ENCODE data around the gene SAPCD2.
A peak's percentile ranks its signal among the peaks of the same experiment; 100 is the strongest.

Gene SAPCD2

GRCh38 chr9:137021979-137022661 lies 48.2 kb downstream of the SAPCD2 start:
- DNase-seq, result peak; percentile 79
- no peaks in the 10 kb centered on the region for H3K9me3 Mint-ChIP-seq
- H3K4me1 Mint-ChIP-seq (ENCODE audit: low read depth), result peaks cover 7% of the 10 kb centered on the region
- H3K27me3 Mint-ChIP-seq, result no peaks in the 10 kb centered on the region
- H3K36me3 Mint-ChIP-seq (ENCODE audit: low read depth), result peaks cover under 1% of the 10 kb centered on the region
- H3K4me3 Mint-ChIP-seq, result no peak overlapping the region
- peak overlapping the region; percentile 41 for H3K27ac Mint-ChIP-seq

- H3K27ac Mint-ChIP-seq, result no peak overlapping the region
- no peaks in the 10 kb centered on the region for H3K27me3 Mint-ChIP-seq
- H3K36me3 Mint-ChIP-seq (ENCODE audit: low read depth), result peaks cover 4% of the 10 kb centered on the region
- H3K4me1 Mint-ChIP-seq (ENCODE audit: low read depth), result peaks cover 3% of the 10 kb centered on the region
- no peak overlapping the region for H3K4me3 Mint-ChIP-seq
- no peak for DNase-seq
- no peaks in the 10 kb centered on the region for H3K9me3 Mint-ChIP-seq
These were observed 48.8 kb downstream of the SAPCD2 start for GRCh38 chr9:137021568-137021978.

- Mint-ChIP-seq H3K27ac (no peak overlapping the region), H3K36me3 (ENCODE audit: low read depth) (peaks cover 4% of the 10 kb centered on the region), H3K27me3 (no peaks in the 10 kb centered on the region), H3K4me1 (ENCODE audit: low read depth) (no peaks in the 10 kb centered on the region), H3K4me3 (no peak overlapping the region), H3K9me3 (no peaks in the 10 kb centered on the region)
- no peak for DNase-seq
These were observed 49.4 kb downstream of the SAPCD2 start for GRCh38 chr9:137020771-137021567.

GRCh38 chr9:137019891-137020683 lies 50.3 kb downstream of the SAPCD2 start:
- peaks cover 6% of the 10 kb centered on the region for H3K36me3 Mint-ChIP-seq (ENCODE audit: low read depth)
- no peaks in the 10 kb centered on the region for H3K4me1 Mint-ChIP-seq (ENCODE audit: low read depth)
- no peak overlapping the region for H3K27ac Mint-ChIP-seq
- no peaks in the 10 kb centered on the region for H3K27me3 Mint-ChIP-seq
- DNase-seq, result no peak
- no peak overlapping the region for H3K4me3 Mint-ChIP-seq
- no peaks in the 10 kb centered on the region for H3K9me3 Mint-ChIP-seq

GRCh38 chr9:137018761-137019559 lies 51.4 kb downstream of the SAPCD2 start:
- Mint-ChIP-seq H3K4me3 (no peak overlapping the region), H3K4me1 (ENCODE audit: low read depth) (no peaks in the 10 kb centered on the region), H3K9me3 (no peaks in the 10 kb centered on the region), H3K36me3 (ENCODE audit: low read depth) (peaks cover 9% of the 10 kb centered on the region), H3K27me3 (no peaks in the 10 kb centered on the region), H3K27ac (no peak overlapping the region)
- DNase-seq, result no peak

- Mint-ChIP-seq H3K9me3 (no peaks in the 10 kb centered on the region), H3K36me3 (ENCODE audit: low read depth) (peaks cover 9% of the 10 kb centered on the region), H3K4me3 (no peak overlapping the region), H3K4me1 (ENCODE audit: low read depth) (no peaks in the 10 kb centered on the region), H3K27me3 (no peaks in the 10 kb centered on the region), H3K27ac (no peak overlapping the region)
- DNase-seq, result no peak
These were observed 52.4 kb downstream of the SAPCD2 start for GRCh38 chr9:137017791-137018497.

GRCh38 chr9:137017071-137017470 lies 53.3 kb downstream of the SAPCD2 start:
- Mint-ChIP-seq H3K36me3 (ENCODE audit: low read depth) (peaks cover 13% of the 10 kb centered on the region), H3K9me3 (no peaks in the 10 kb centered on the region), H3K4me1 (ENCODE audit: low read depth) (no peaks in the 10 kb centered on the region), H3K27me3 (no peaks in the 10 kb centered on the region), H3K27ac (no peak overlapping the region), H3K4me3 (no peak overlapping the region)
- no peak for DNase-seq

- H3K36me3 Mint-ChIP-seq (ENCODE audit: low read depth), result peaks cover 15% of the 10 kb centered on the region
- no peaks in the 10 kb centered on the region for H3K9me3 Mint-ChIP-seq
- no peak overlapping the region for H3K4me3 Mint-ChIP-seq
- DNase-seq, result no peak
- no peaks in the 10 kb centered on the region for H3K27me3 Mint-ChIP-seq
- H3K4me1 Mint-ChIP-seq (ENCODE audit: low read depth), result no peaks in the 10 kb centered on the region
- no peak overlapping the region for H3K27ac Mint-ChIP-seq
These were observed 53.9 kb downstream of the SAPCD2 start for GRCh38 chr9:137016436-137016835.

- Mint-ChIP-seq H3K27me3 (no peaks in the 10 kb centered on the region), H3K4me3 (no peak overlapping the region), H3K27ac (no peak overlapping the region), H3K9me3 (no peaks in the 10 kb centered on the region), H3K36me3 (ENCODE audit: low read depth) (peaks cover 15% of the 10 kb centered on the region), H3K4me1 (ENCODE audit: low read depth) (no peaks in the 10 kb centered on the region)
- DNase-seq, result no peak
These were observed 54.4 kb downstream of the SAPCD2 start for GRCh38 chr9:137015976-137016375.

GRCh38 chr9:137015540-137015930 lies 54.8 kb downstream of the SAPCD2 start:
- peaks cover 15% of the 10 kb centered on the region for H3K36me3 Mint-ChIP-seq (ENCODE audit: low read depth)
- H3K4me1 Mint-ChIP-seq (ENCODE audit: low read depth), result no peaks in the 10 kb centered on the region
- no peaks in the 10 kb centered on the region for H3K9me3 Mint-ChIP-seq
- H3K4me3 Mint-ChIP-seq, result no peak overlapping the region
- H3K27ac Mint-ChIP-seq, result no peak overlapping the region
- no peak for DNase-seq
- no peaks in the 10 kb centered on the region for H3K27me3 Mint-ChIP-seq

GRCh38 chr9:137014776-137015539 lies 55.4 kb downstream of the SAPCD2 start:
- Mint-ChIP-seq H3K36me3 (ENCODE audit: low read depth) (peaks cover 15% of the 10 kb centered on the region), H3K4me3 (no peak overlapping the region), H3K4me1 (ENCODE audit: low read depth) (no peaks in the 10 kb centered on the region), H3K27ac (no peak overlapping the region), H3K27me3 (no peaks in the 10 kb centered on the region), H3K9me3 (no peaks in the 10 kb centered on the region)
- DNase-seq, result no peak

GRCh38 chr9:137014166-137014565 lies 56.2 kb downstream of the SAPCD2 start:
- H3K27me3 Mint-ChIP-seq, result no peaks in the 10 kb centered on the region
- DNase-seq, result no peak
- H3K36me3 Mint-ChIP-seq (ENCODE audit: low read depth), result peaks cover 17% of the 10 kb centered on the region
- no peak overlapping the region for H3K27ac Mint-ChIP-seq
- H3K4me3 Mint-ChIP-seq, result no peak overlapping the region
- H3K4me1 Mint-ChIP-seq (ENCODE audit: low read depth), result no peaks in the 10 kb centered on the region
- H3K9me3 Mint-ChIP-seq, result no peaks in the 10 kb centered on the region

- H3K27ac Mint-ChIP-seq, result no peak overlapping the region
- H3K4me3 Mint-ChIP-seq, result no peak overlapping the region
- no peaks in the 10 kb centered on the region for H3K27me3 Mint-ChIP-seq
- DNase-seq, result no peak
- H3K4me1 Mint-ChIP-seq (ENCODE audit: low read depth), result no peaks in the 10 kb centered on the region
- no peaks in the 10 kb centered on the region for H3K9me3 Mint-ChIP-seq
- H3K36me3 Mint-ChIP-seq (ENCODE audit: low read depth), result peaks cover 17% of the 10 kb centered on the region
These were observed 56.8 kb downstream of the SAPCD2 start for GRCh38 chr9:137013571-137013940.
